H9 (cell line): ENCODE results near the gene IRF1. TPM values are rescaled to one million over a fixed set of nuclear protein-coding genes. Genes with fewer than 3 reads are reported as not detected.

Source experiments
- DNase-seq: peaks from one replicate; pipeline ENCODE4 v3.0.0-alpha.2; 2017
- H2AFZ ChIP-seq: one replicate; pipeline ENCODE4 v1.6.1; 2013; ENCODE audit warnings: mild to moderate bottlenecking, low read length, control low read depth, moderate library complexity
- H2AK5ac ChIP-seq: 2 replicates; pipeline ENCODE4 v1.6.1; 2013; ENCODE audit warnings: low read length, control low read depth, mixed read lengths; ENCODE audit not compliant: insufficient read length
- H2BK120ac ChIP-seq: one replicate; pipeline ENCODE4 v1.6.1; 2013; ENCODE audit warnings: low read depth, mild to moderate bottlenecking, low read length, control low read depth, inconsistent platforms; ENCODE audit not compliant: poor library complexity, severe bottlenecking
- H2BK12ac ChIP-seq: 2 replicates; pipeline ENCODE4 v1.6.1; 2013; ENCODE audit warnings: low read length, control low read depth, mixed read lengths, low read depth; ENCODE audit not compliant: insufficient read length
- H2BK15ac ChIP-seq: 2 replicates; pipeline ENCODE4 v1.6.1; 2013; ENCODE audit warnings: low read depth, low read length, control low read depth
- H2BK20ac ChIP-seq: one replicate; pipeline ENCODE4 v1.6.1; 2013; ENCODE audit warnings: low read depth, mild to moderate bottlenecking, low read length, control low read depth, inconsistent platforms; ENCODE audit not compliant: poor library complexity, severe bottlenecking
- H2BK5ac ChIP-seq: 2 replicates; pipeline ENCODE4 v1.6.1; 2013; ENCODE audit warnings: low read length, control low read depth, mixed read lengths; ENCODE audit not compliant: insufficient read length
- H3K14ac ChIP-seq: 2 replicates; pipeline ENCODE4 v1.6.1; 2013; ENCODE audit warnings: low read length, control low read depth; ENCODE audit not compliant: insufficient read depth
- H3K18ac ChIP-seq: 2 replicates; pipeline ENCODE4 v1.6.1; 2013; ENCODE audit warnings: low read depth, mild to moderate bottlenecking, mixed read lengths, low read length, control low read depth; ENCODE audit not compliant: insufficient read length
- H3K23ac ChIP-seq: 2 replicates; pipeline ENCODE4 v1.6.1; 2013; ENCODE audit warnings: low read length, control low read depth, mixed read lengths, low read depth; ENCODE audit not compliant: insufficient read length
- H3K23me2 ChIP-seq: 2 replicates; pipeline ENCODE4 v1.6.1; 2013; ENCODE audit warnings: low read depth, mild to moderate bottlenecking, mixed read lengths, low read length, control low read depth; ENCODE audit not compliant: insufficient read length, poor library complexity, severe bottlenecking
- H3K27ac ChIP-seq: 2 replicates; pipeline ENCODE4 v1.5.1; 2013; ENCODE audit warnings: low read length, control low read depth, mixed read lengths, low read depth; ENCODE audit not compliant: insufficient read length
- H3K27me3 ChIP-seq: 2 replicates; pipeline ENCODE4 v1.6.1; 2013; ENCODE audit warnings: low read length, control low read depth, inconsistent platforms; ENCODE audit not compliant: insufficient read depth
- H3K4ac ChIP-seq: 2 replicates; pipeline ENCODE4 v1.6.1; 2013; ENCODE audit warnings: low read depth, mild to moderate bottlenecking, control low read depth, inconsistent platforms, low read length, moderate library complexity
- H3K4me1 ChIP-seq: 2 replicates; pipeline ENCODE4 v1.6.1; 2013; ENCODE audit warnings: low read length, control low read depth, inconsistent platforms; ENCODE audit not compliant: insufficient read depth
- H3K4me2 ChIP-seq: 2 replicates; pipeline ENCODE4 v1.6.1; 2013; ENCODE audit warnings: low read length, control low read depth, mixed read lengths; ENCODE audit not compliant: insufficient read length, insufficient read depth
- H3K56ac ChIP-seq: 2 replicates; pipeline ENCODE4 v1.6.1; 2013; ENCODE audit warnings: low read depth, mild to moderate bottlenecking, mixed read lengths, low read length, control low read depth; ENCODE audit not compliant: insufficient read length
- H3K79me1 ChIP-seq: 2 replicates; pipeline ENCODE4 v1.6.1; 2013; ENCODE audit warnings: low read depth, mild to moderate bottlenecking, moderate library complexity, low read length, control low read depth, inconsistent platforms; ENCODE audit not compliant: insufficient read depth, poor library complexity, severe bottlenecking
- H3K79me2 ChIP-seq: 2 replicates; pipeline ENCODE4 v1.6.1; 2013; ENCODE audit warnings: low read length, control low read depth, inconsistent platforms; ENCODE audit not compliant: insufficient read depth
- H3K9ac ChIP-seq: 2 replicates; pipeline ENCODE4 v1.6.1; 2013; ENCODE audit warnings: low read length, control low read depth, mixed read lengths; ENCODE audit not compliant: insufficient read length; ENCODE audit errors: extremely low read depth
- H3K9me3 ChIP-seq: one replicate; pipeline ENCODE4 v1.6.1; 2013; ENCODE audit warnings: low read depth, low read length, inconsistent platforms; ENCODE audit not compliant: control insufficient read depth
- H3T11ph ChIP-seq: one replicate; pipeline ENCODE4 v1.6.1; 2013; ENCODE audit warnings: mild to moderate bottlenecking, low read length, control low read depth, inconsistent platforms
- H4K20me1 ChIP-seq: one replicate; pipeline ENCODE4 v1.6.1; 2013; ENCODE audit not compliant: control insufficient read depth, insufficient read length, insufficient read depth
- H4K5ac ChIP-seq: 2 replicates; pipeline ENCODE4 v1.6.1; 2013; ENCODE audit warnings: low read depth, mild to moderate bottlenecking, mixed read lengths, low read length, control low read depth; ENCODE audit not compliant: insufficient read length
- H4K8ac ChIP-seq: replicated peaks from 2 replicates; pipeline ENCODE4 v1.6.1; 2013; ENCODE audit warnings: low read length, control low read depth, mixed read lengths, low read depth; ENCODE audit not compliant: insufficient read length
- H4K91ac ChIP-seq: 2 replicates; pipeline ENCODE4 v1.6.1; 2013; ENCODE audit warnings: low read depth, mild to moderate bottlenecking, moderate library complexity, mixed read lengths, low read length, control low read depth; ENCODE audit not compliant: insufficient read length
- H3K27ac Mint-ChIP-seq, 3 experiments: 2 replicates in 2 of 3; 3 replicates in 1 of 3; pipeline ENCODE4 v1.8.0; 2020 to 2021; ENCODE audit warnings: mixed read lengths in 3 of 3, mild to moderate bottlenecking in 1 of 3, moderate library complexity in 1 of 3
- H3K27me3 Mint-ChIP-seq: 2 replicates; pipeline ENCODE4 v1.8.0; 2021; ENCODE audit warnings: low read depth, mild to moderate bottlenecking, moderate library complexity, mixed read lengths
- H3K36me3 Mint-ChIP-seq, 3 experiments: 2 replicates in 2 of 3; 3 replicates in 1 of 3; pipeline ENCODE4 v1.8.0; 2020 to 2021; ENCODE audit warnings: low read depth in 3 of 3, mixed read lengths in 3 of 3; ENCODE audit not compliant: insufficient read depth in 1 of 3
- H3K4me1 Mint-ChIP-seq, 2 experiments: 2 replicates each; pipeline ENCODE4 v1.8.0; 2020; ENCODE audit warnings: mixed read lengths in 2 of 2
- H3K4me3 Mint-ChIP-seq, 2 experiments: 2 replicates in 1 of 2; 3 replicates in 1 of 2; pipeline ENCODE4 v1.8.0; 2020 to 2021; ENCODE audit warnings: mild to moderate bottlenecking in 2 of 2, mixed read lengths in 2 of 2, moderate library complexity in 1 of 2
- H3K9me3 Mint-ChIP-seq, 2 experiments: 2 replicates in 1 of 2; 3 replicates in 1 of 2; pipeline ENCODE4 v1.8.0; 2020; ENCODE audit warnings: mild to moderate bottlenecking in 2 of 2, mixed read lengths in 2 of 2, moderate library complexity in 1 of 2
- CTCF ChIP-seq: fragments of 200-600 bp; sonication (generic); conservative IDR thresholded peaks from 3 replicates; pipeline ENCODE4 v1.8.0; 2021; ENCODE audit warnings: antibody characterized with exemption, mild to moderate bottlenecking
- whole genome bisulfite sequencing: extraction: QIAGEN DNeasy Blood & Tissue Kit; methylation state at CpG from one replicate; pipeline ENCODE4 v1.1.7; 2013; ENCODE audit warnings: missing lambda C conversion rate, low lambda C conversion rate, mixed read lengths; ENCODE audit not compliant: insufficient read length; ENCODE audit errors: extremely low coverage; 5-methylcytosine and 5-hydroxymethylcytosine counted together
- total RNA-seq: library from RNA; stranded (reverse); gene quantifications from 2 replicates; pipeline ENCODE4 v1.2.1, GENCODE V29; 2021

The IRF1 gene
- total RNA-seq, 1 experiment from 2014 or later, result 8.7 TPM

- Mint-ChIP-seq H3K4me3 (no peak overlapping the region), H3K27me3 (no peaks in the 10 kb centered on the region), H3K4me1 (peaks cover 8 to 12% of the 10 kb centered on the region in 2 experiments), H3K9me3 (no peaks in the 10 kb centered on the region), H3K27ac (no peak overlapping the region; a peak in 1 of 7 replicates), H3K36me3 (no peaks in the 10 kb centered on the region; a peak in 1 of 7 replicates)
- Histone ChIP-seq H2BK20ac (no peak overlapping the region), H3K27ac (no peak overlapping the region), H2BK15ac (no peak overlapping the region), H3K23ac (no peak overlapping the region), H3K79me2 (no peaks in the 10 kb centered on the region), H4K20me1 (no peaks in the 10 kb centered on the region), H3K4ac (no peak overlapping the region), H3K4me2 (no peak overlapping the region), H3K79me1 (no peaks in the 10 kb centered on the region), H2AFZ (no peak overlapping the region), H3K23me2 (no peaks in the 10 kb centered on the region), H4K8ac (no peak overlapping the region), H4K5ac (no peak overlapping the region), H3K4me1 (0 out of 2 replicates have a peak, but pooled peaks cover 1% of the 10 kb centered on the region), H2BK12ac (no peak overlapping the region), H2BK5ac (no peak overlapping the region), H2BK120ac (no peak overlapping the region), H3K14ac (no peak overlapping the region), H4K91ac (no peak overlapping the region), H3K9me3 (no peaks in the 10 kb centered on the region), H3K56ac (no peak overlapping the region), H3K18ac (no peak overlapping the region), H3T11ph (no peak overlapping the region), H2AK5ac (no peak overlapping the region), H3K9ac (no peak overlapping the region), H3K27me3 (no peaks in the 10 kb centered on the region; the same call in 1 of the 2 replicates)
- no CpG with 5 or more reads among the region's 10 CpGs for WGBS
- no peak for DNase-seq
- TF ChIP-seq CTCF, result no peak
These were observed 11.7 kb upstream of the IRF1 start for GRCh38 chr5:132501961-132502931.
